Spleen (tissue), 11 donors: Measurements from ENCODE around the gene SLC6A18. TPM values are rescaled to one million over a fixed set of nuclear protein-coding genes. Genes with fewer than 3 reads are reported as not detected.
A peak's percentile ranks its signal among the peaks of the same experiment; 100 is the strongest.

Source experiments
- DNase-seq: peaks from one replicate; pipeline ENCODE4 v3.0.0-alpha.2; 2020
- H3K27ac ChIP-seq, 8 donors: fragments of 200-600 bp; sonication (generic) in 7 of 8; 1 replicate in 4 of 8; 2 replicates in 4 of 8; pipeline versions ENCODE4 v1.5.0 to v1.8.0; 2016 to 2021; ENCODE audit warnings: inconsistent platforms in 4 of 8, mild to moderate bottlenecking in 4 of 8, moderate library complexity in 1 of 8
- H3K27me3 ChIP-seq, 7 donors: fragments of 200-600 bp; sonication (generic) in 6 of 7; replicated peaks in 1 of 7; 1 replicate in 4 of 7; 2 replicates in 3 of 7; pipeline versions ENCODE4 v1.5.0 to v1.8.0; 2016 to 2021; ENCODE audit warnings: inconsistent platforms in 3 of 7, mild to moderate bottlenecking in 1 of 7
- H3K36me3 ChIP-seq, 6 donors: fragments of 200-600 bp; sonication (generic) in 5 of 6; 1 replicate in 4 of 6; 2 replicates in 2 of 6; pipeline versions ENCODE4 v1.5.0 to v1.8.0; 2016 to 2021; ENCODE audit warnings: inconsistent platforms in 2 of 6
- H3K4me1 ChIP-seq, 6 donors: fragments of 200-600 bp; sonication (generic) in 5 of 6; 1 replicate in 3 of 6; 2 replicates in 3 of 6; pipeline versions ENCODE4 v1.5.0 to v1.8.0; 2016 to 2021; ENCODE audit warnings: inconsistent platforms in 3 of 6
- H3K4me3 ChIP-seq, 8 donors: fragments of 200-600 bp; sonication (generic) in 7 of 8; 1 replicate in 4 of 8; 2 replicates in 4 of 8; pipeline versions ENCODE4 v1.5.0 to v1.8.0; 2016 to 2021; ENCODE audit warnings: inconsistent platforms in 4 of 8, mild to moderate bottlenecking in 4 of 8, moderate library complexity in 2 of 8
- H3K9me3 ChIP-seq, 8 donors: fragments of 200-600 bp; sonication (generic) in 7 of 8; 1 replicate in 4 of 8; 2 replicates in 4 of 8; pipeline versions ENCODE4 v1.5.0 to v1.8.0; 2016 to 2021; ENCODE audit warnings: inconsistent platforms in 4 of 8
- CTCF ChIP-seq, 11 experiments: fragments of 200-600 bp in 7 of 11; fragments of 450-650 bp in 4 of 11; sonication (generic) in 4 of 11; IDR thresholded peaks in 8 of 11; conservative IDR thresholded peaks in 3 of 11; 1 replicate in 7 of 11; 2 replicates in 4 of 11; pipeline versions ENCODE4 v1.4.0 to v1.8.0; 2016 to 2021; ENCODE audit warnings: antibody characterized with exemption in 11 of 11, inconsistent platforms in 4 of 11, mild to moderate bottlenecking in 1 of 11
- POLR2A ChIP-seq, 3 donors: fragments of 450-650 bp; IDR thresholded peaks; one replicate each; pipeline ENCODE4 v1.5.1; 2017; ENCODE audit warnings: antibody characterized with exemption in 3 of 3, mild to moderate bottlenecking in 1 of 3
- POLR2AphosphoS5 ChIP-seq, 3 donors: sonication (generic); formaldehyde crosslinking; IDR thresholded peaks; one replicate each; pipeline ENCODE4 v1.5.1; 2017; ENCODE audit warnings: antibody characterized with exemption in 3 of 3
- WGBS, 5 donors: extraction: QIAGEN DNeasy Blood & Tissue Kit in 3 of 5; methylation state at CpG; one replicate each; pipeline versions ENCODE4 v1.1.5 to v1.1.7; 2013 to 2018; 5-methylcytosine and 5-hydroxymethylcytosine counted together
- intact Hi-C: fragments of 100-400 bp; cut with DNase I; formaldehyde crosslinking; loops from one replicate; pipeline ENCODE4 v1.15.0; 2023; ENCODE audit warnings: low total_unique reads
- polyA plus RNA-seq, 3 donors: library from polyadenylated mRNA; stranded (reverse); fragments of 200-250 nt; gene quantifications; one replicate each; pipeline ENCODE4 v1.2.1, GENCODE V29; 2013
- total RNA-seq, 7 donors: library from RNA; depleted of rRNA in 3 of 7; stranded (reverse); fragments of >200 nt in 3 of 7; fragmentation: NEBNext Ultra II Directional in 4 of 7; extraction: Animal tissue kit (Norgen Biotek cat#: 25700) in 4 of 7; gene quantifications; one replicate each; pipeline versions ENCODE4 v1.1.0 to v1.2.1, GENCODE V29; 2016 to 2021
- donor health status: healthy with polysubstance abuse.
- donor health status: DM: no; HTN: no; CAD: no; lungs with moderate emphysema.
- donor health status: DM: no; HTN: no; CAD: no.
- donor health status: Bipolar disorder and iron deficiency.
- donor health status: healthy.
- donor health status: DM: no; HTN: no; CAD: no.
- donor health status: DM: yes; HTN: yes; CAD: no.

SLC6A18 gene
- total and polyA plus RNA-seq, 10 donors: not detected

- Histone ChIP-seq H3K27me3 (peaks cover 0 to 80% (median 0%) of the 10 kb centered on the region in 7 donors), H3K27ac (no peak overlapping the region), H3K9me3 (no peaks in the 10 kb centered on the region), H3K4me1 (peaks cover 0 to 28% (median 4%) of the 10 kb centered on the region in 6 donors), H3K4me3 (no peak overlapping the region), H3K36me3 (no peaks in the 10 kb centered on the region)
- TF ChIP-seq POLR2AphosphoS5 (IDR thresholded peaks at IDR 0.05): peak; percentile 59 to 83 (median 78)
- no peak for TF ChIP-seq POLR2A (IDR thresholded peaks at IDR 0.05)
- intact Hi-C loops: no loop called here
- 52 to 80% (median 64%) methylated on average over 12 of the region's 12 CpGs for WGBS, 5 donors
- no peak for DNase-seq
These were observed 39.4 kb upstream of the SLC6A18 start for GRCh38 chr5:1185629-1186350.

DNA sequence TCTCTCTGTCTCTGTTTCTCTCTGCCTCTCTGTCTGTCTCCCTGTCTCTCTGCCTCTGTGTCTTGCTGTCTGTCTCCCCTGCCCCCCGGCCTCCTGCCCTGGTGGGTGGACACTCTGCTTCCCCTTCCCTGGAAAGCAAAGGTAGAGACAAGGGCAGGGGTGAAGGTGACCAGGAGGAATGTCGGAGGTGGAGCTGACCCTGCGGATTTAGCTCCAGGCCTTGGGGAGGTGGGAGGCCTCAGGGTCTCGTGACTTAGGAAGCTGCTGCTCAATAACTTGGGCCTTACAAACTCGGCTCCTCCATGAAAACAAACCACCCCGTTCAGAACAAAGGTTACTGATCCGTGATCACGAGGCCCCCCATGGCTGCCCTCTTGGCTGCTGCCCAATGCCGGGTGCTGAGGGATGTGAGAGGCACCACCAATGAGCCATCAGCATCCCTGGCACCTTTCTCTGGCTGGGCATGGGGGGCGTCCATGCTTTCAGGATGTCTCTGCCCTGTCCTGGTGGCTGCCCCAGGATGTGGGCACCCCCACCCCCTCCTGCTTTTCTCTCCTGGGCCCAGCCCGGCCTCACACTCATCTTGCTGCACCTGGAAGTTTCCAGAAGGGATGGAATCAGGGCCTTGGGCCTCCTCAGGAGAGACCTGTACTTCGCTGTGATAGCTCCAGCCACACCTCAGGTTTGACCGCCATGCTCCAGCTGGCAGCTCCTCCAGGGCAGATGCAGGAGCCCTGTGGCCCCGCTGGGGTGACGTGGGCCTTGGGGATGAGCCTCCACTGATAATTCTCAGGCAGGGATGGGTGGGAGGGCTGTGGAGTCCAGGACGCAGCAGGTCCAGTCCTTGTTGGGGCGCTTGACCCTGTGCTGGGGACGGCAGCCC is 38.6 kb upstream of the SLC6A18 start:
- no peak overlapping the region for H3K4me3 ChIP-seq
- no peak for DNase-seq
- WGBS, 5 donors: 72 to 79% (median 74%) methylated on average over 17 to 18 of the region's 18 CpGs
- no peaks in the 10 kb centered on the region for H3K36me3 ChIP-seq
- H3K9me3 ChIP-seq: no peaks in the 10 kb centered on the region
- no peak for TF ChIP-seq CTCF (IDR thresholded peaks at IDR 0.05 in 8 of 11, conservative IDR thresholded peaks at IDR 0.05 in 3 of 11)
- no peak for TF ChIP-seq POLR2AphosphoS5 (IDR thresholded peaks at IDR 0.05)
- no peak for TF ChIP-seq POLR2A (IDR thresholded peaks at IDR 0.05)
- H3K27me3 ChIP-seq: peaks cover 0 to 75% (median 0%) of the 10 kb centered on the region in 7 donors
- H3K4me1 ChIP-seq: peaks cover 0 to 21% (median 2%) of the 10 kb centered on the region in 6 donors
- H3K27ac ChIP-seq: no peak overlapping the region
- intact Hi-C loops: no loop called here

- Histone ChIP-seq H3K27me3 (peaks cover 0 to 67% (median 0%) of the 10 kb centered on the region in 7 donors), H3K4me3 (no peak overlapping the region), H3K9me3 (no peaks in the 10 kb centered on the region), H3K36me3 (no peaks in the 10 kb centered on the region), H3K4me1 (peaks cover 0 to 15% (median 1%) of the 10 kb centered on the region in 6 donors), H3K27ac (no peak overlapping the region)
- WGBS, 5 donors: 83 to 93% (median 85%) methylated on average over 9 to 18 of the region's 18 CpGs
- DNase-seq: no peak
- TF ChIP-seq POLR2A (IDR thresholded peaks at IDR 0.05): no peak
- no peak for TF ChIP-seq POLR2AphosphoS5 (IDR thresholded peaks at IDR 0.05)
- TF ChIP-seq CTCF (IDR thresholded peaks at IDR 0.05 in 8 of 11, conservative IDR thresholded peaks at IDR 0.05 in 3 of 11): no peak
- intact Hi-C loops: no loop called here
These were observed 37.8 kb upstream of the SLC6A18 start for GRCh38 chr5:1187234-1187949.

- 90 to 95% (median 91%) methylated on average over 7 to 8 of the region's 8 CpGs for WGBS, 5 donors
- H3K36me3 ChIP-seq: no peaks in the 10 kb centered on the region
- peaks cover 0 to 63% (median 0%) of the 10 kb centered on the region in 7 donors for H3K27me3 ChIP-seq
- H3K9me3 ChIP-seq: no peaks in the 10 kb centered on the region
- intact Hi-C loops: no loop called here
- no peak overlapping the region for H3K4me3 ChIP-seq
- H3K4me1 ChIP-seq: peaks cover 0 to 15% (median 1%) of the 10 kb centered on the region in 6 donors
- no peak for DNase-seq
- TF ChIP-seq POLR2AphosphoS5 (IDR thresholded peaks at IDR 0.05) (no peak), CTCF (IDR thresholded peaks at IDR 0.05 in 8 of 11, conservative IDR thresholded peaks at IDR 0.05 in 3 of 11) (no peak), POLR2A (IDR thresholded peaks at IDR 0.05) (no peak)
- no peak overlapping the region for H3K27ac ChIP-seq
These were observed 37.2 kb upstream of the SLC6A18 start for GRCh38 chr5:1187950-1188334.
